ENCODE measurements around the gene ATRNL1.

The ATRNL1 gene

DNA sequence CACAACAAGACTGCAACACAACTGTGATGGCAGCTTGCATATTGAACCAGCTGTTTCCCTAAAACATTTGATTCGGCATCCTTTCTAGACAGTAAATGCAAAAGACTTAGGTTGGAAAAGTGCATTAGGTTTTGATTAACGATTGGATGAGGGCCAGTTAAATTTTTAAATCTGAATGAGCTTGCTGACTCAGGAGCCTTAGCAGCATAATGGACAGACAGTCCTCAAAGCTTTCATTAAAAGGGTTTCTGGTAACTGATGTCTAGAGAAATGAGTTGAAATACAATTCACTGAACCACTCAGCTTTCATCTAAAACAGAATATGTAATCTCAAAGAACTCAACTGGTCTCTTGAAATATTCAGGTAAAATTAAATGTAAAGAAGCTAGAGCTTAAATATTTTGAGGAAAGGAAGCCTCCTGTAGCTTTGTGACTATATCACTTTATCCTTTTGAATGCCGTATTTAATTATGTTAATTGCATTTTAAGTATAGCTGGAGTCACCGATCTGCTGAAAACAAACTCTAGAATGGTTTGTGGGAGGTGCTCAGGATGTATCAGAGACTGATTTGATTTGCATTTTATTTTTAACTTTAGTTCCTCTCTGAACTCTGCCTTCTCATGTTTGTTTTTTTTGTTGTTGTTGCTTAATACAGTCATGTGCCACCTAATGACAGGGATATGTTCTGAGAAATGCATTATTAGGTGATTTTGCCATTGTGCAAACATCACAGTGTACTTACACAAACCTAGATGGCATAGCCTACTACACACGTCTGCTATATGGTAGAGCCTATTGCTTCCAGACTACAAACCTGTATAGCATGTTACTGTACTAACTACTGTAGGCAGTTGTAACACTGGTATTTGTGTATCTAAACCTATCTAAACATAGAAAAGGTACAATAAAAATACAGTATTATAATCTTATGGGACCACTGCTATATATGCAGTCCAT, 29.2 kb upstream of the ATRNL1 start:
- TF ChIP-seq ELF4 (IDR thresholded peaks at IDR 0.05) (no peak), CTBP1 (IDR thresholded peaks at IDR 0.05; ENCODE audit: borderline replicate concordance) (no peak), FOXM1 (IDR thresholded peaks at IDR 0.05; ENCODE audit: borderline replicate concordance) (no peak)
- CTCF ChIA-PET = interaction anchor here (0.7 kb wide), 1 partner anchor 140 kb away, joined by 4 read pairs; no protein-coding TSS in a partner anchor
- no peak for DNase-seq (ENCODE audit: extremely low spot score)
- POLR2A ChIA-PET = no interaction called here

DNA sequence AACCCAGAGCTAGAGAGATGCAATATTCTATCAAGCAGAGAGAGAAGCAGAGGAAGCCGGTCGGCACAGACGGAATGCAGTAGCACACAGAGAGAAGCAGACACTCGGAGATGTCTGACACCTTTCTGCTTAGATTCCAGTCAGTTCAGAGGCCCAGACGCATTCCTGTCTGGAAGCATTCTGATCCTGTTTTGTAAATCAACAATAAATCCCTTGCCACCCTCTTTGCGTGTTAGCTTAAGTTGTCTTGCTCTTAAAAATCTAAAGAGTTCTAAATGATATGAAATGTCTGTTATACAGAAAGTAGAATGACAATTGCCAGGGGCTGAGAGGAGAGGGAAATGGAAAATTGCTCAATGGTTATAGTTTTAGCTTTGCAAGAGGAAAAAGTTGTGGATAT, 27.4 kb upstream of the ATRNL1 start:
- TF ChIP-seq CTBP1 (IDR thresholded peaks at IDR 0.05; ENCODE audit: borderline replicate concordance) (no peak), TARDBP (IDR thresholded peaks at IDR 0.05) (no peak), FOXA1 (IDR thresholded peaks at IDR 0.05) (no peak), SP1 (IDR thresholded peaks at IDR 0.05) (no peak), BHLHE40 (IDR thresholded peaks at IDR 0.05; ENCODE audit: borderline replicate concordance) (no peak), FOXM1 (IDR thresholded peaks at IDR 0.05; ENCODE audit: borderline replicate concordance) (no peak)
- CTCF ChIA-PET = no interaction called here
- DNase-seq (ENCODE audit: extremely low spot score) = no peak
- POLR2A ChIA-PET = no interaction called here

DNA sequence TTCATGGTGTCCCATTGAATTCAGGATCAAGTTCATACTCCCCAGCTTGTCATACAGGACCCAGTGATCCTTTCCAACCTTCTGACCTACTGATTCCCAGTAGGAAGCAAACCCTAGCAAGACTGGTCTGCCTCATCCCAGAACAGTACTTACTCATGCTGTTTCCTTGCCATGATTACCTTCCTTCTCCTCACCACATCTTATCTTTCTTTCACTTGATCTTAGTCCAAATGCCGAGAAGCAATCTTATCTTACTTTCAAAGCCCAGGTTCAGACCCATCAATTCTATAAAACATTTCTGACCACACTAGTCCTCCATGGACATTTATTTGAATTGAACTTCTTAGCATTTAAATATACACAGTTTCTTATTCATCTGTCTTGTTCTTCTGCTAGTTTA, 26.6 kb upstream of the ATRNL1 start:
- no peak for DNase-seq (ENCODE audit: extremely low spot score)
- POLR2A ChIA-PET = no interaction called here
- TF ChIP-seq LEF1 (IDR thresholded peaks at IDR 0.05; ENCODE audit: borderline replicate concordance) = no peak
- TF ChIP-seq L3MBTL2 (conservative IDR thresholded peaks at IDR 0.05) = no peak
- no peak for TF ChIP-seq NFRKB (IDR thresholded peaks at IDR 0.05)
- no peak for TF ChIP-seq CTBP1 (IDR thresholded peaks at IDR 0.05; ENCODE audit: borderline replicate concordance)
- no peak for TF ChIP-seq ZNF384 (IDR thresholded peaks at IDR 0.05)
- TF ChIP-seq ELF4 (IDR thresholded peaks at IDR 0.05) = no peak
- TF ChIP-seq ARNT (IDR thresholded peaks at IDR 0.05) = no peak
- no peak for TF ChIP-seq HDGF (IDR thresholded peaks at IDR 0.05; ENCODE audit: borderline replicate concordance)
- TF ChIP-seq BHLHE40 (IDR thresholded peaks at IDR 0.05; ENCODE audit: borderline replicate concordance) = no peak
- TF ChIP-seq, protein P1, sequence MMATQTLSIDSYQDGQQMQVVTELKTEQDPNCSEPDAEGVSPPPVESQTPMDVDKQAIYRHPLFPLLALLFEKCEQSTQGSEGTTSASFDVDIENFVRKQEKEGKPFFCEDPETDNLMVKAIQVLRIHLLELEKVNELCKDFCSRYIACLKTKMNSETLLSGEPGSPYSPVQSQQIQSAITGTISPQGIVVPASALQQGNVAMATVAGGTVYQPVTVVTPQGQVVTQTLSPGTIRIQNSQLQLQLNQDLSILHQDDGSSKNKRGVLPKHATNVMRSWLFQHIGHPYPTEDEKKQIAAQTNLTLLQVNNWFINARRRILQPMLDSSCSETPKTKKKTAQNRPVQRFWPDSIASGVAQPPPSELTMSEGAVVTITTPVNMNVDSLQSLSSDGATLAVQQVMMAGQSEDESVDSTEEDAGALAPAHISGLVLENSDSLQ (IDR thresholded peaks at IDR 0.05) = no peak
- no peak for TF ChIP-seq TARDBP (IDR thresholded peaks at IDR 0.05)
- no peak for TF ChIP-seq FOXK2 (IDR thresholded peaks at IDR 0.05)
- no peak for TF ChIP-seq SUZ12 (IDR thresholded peaks at IDR 0.05)
- no peak for TF ChIP-seq SP1 (IDR thresholded peaks at IDR 0.05)
- TF ChIP-seq FOXA1 (IDR thresholded peaks at IDR 0.05) = no peak
- CTCF ChIA-PET = no interaction called here

DNA sequence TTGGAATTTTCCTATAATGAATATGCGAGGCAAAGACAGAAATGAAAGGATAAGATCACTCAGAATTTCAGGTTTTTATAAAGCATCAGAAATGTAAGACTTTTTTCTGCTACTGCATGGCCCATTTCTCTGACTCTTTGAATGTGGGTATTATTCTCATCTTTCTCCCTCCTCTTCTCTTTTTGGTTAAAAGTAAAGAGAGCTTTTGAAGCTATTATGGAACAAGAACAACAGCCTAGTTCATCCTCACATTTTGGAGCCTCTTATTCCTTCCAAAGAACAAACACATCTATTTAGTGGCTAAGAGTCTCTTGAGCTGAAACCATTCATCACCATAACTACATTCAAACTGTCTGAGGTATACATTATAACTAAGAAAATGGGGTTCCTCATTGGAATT, 19.4 kb upstream of the ATRNL1 start:
- POLR2A ChIA-PET = no interaction called here

DNA sequence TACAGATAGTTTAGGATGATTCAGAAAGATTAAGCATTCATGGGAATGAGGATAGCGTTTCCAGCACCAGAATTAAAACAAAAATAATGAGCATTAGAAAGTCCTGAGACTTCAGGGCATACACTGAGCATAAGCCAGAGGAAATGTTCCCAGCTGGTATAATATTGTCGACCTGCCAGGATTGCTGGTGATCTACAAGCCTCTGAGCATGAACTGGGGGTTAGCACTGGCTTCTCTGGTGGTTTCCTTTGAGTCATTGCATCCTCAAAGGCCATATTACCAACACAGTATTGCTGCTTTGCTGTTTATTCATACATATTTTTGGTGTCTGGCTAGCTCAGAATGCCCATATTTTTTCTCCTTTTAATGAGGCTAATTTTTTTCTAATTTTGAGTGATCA, 10.7 kb upstream of the ATRNL1 start:
- ChIA-PET POLR2A (no interaction called here), CTCF (no interaction called here)
- TF ChIP-seq TARDBP (IDR thresholded peaks at IDR 0.05) (no peak), ZNF384 (IDR thresholded peaks at IDR 0.05) (no peak), FOXK2 (IDR thresholded peaks at IDR 0.05) (no peak), ELF4 (IDR thresholded peaks at IDR 0.05) (no peak), SP1 (IDR thresholded peaks at IDR 0.05) (no peak), BHLHE40 (IDR thresholded peaks at IDR 0.05; ENCODE audit: borderline replicate concordance) (no peak), ARNT (IDR thresholded peaks at IDR 0.05) (no peak), NFRKB (IDR thresholded peaks at IDR 0.05) (no peak), HDGF (IDR thresholded peaks at IDR 0.05; ENCODE audit: borderline replicate concordance) (no peak), CTBP1 (IDR thresholded peaks at IDR 0.05; ENCODE audit: borderline replicate concordance) (no peak), FOXM1 (IDR thresholded peaks at IDR 0.05; ENCODE audit: borderline replicate concordance) (no peak)
- no peak for DNase-seq (ENCODE audit: extremely low spot score)

More for the DNA sequence above, 19.4 kb upstream of the ATRNL1 start:
- TF ChIP-seq LEF1 (IDR thresholded peaks at IDR 0.05; ENCODE audit: borderline replicate concordance) (no peak), FOXM1 (IDR thresholded peaks at IDR 0.05; ENCODE audit: borderline replicate concordance) (no peak), HDGF (IDR thresholded peaks at IDR 0.05; ENCODE audit: borderline replicate concordance) (no peak), TARDBP (IDR thresholded peaks at IDR 0.05) (no peak), BHLHE40 (IDR thresholded peaks at IDR 0.05; ENCODE audit: borderline replicate concordance) (no peak), SP1 (IDR thresholded peaks at IDR 0.05) (no peak)
- no peak for DNase-seq (ENCODE audit: extremely low spot score)
- CTCF ChIA-PET = no interaction called here

DNA sequence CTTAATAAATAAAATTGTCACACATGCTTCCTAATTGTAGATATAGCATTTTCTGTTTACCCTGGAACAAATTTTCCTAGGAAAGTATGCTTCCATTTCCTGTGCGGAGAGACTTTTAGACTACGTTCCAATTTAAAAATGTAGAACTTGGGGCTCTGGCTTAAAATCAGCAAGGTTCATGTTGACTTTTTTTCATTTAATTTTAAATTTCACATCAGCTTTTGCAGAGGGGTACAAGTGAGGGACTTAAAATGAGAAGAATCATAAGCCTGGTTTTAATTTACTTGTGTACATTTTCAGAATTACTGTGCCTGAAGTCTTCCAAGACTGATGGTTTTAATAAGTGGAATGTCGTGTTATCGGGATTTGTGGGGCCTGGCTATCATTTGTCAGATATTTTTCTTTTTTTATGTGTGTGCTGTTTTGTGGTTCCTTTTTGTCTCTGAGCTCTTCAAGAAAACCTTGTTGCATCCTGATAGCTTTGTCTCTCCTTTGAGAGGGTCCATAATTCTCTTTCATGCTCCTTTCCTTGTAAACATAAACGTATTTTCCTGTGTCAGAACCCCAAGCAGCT, 8.8 kb upstream of the ATRNL1 start:
- CTCF ChIA-PET = no interaction called here
- no peak for DNase-seq (ENCODE audit: extremely low spot score)
- POLR2A ChIA-PET = no interaction called here
- TF ChIP-seq BHLHE40 (IDR thresholded peaks at IDR 0.05; ENCODE audit: borderline replicate concordance) (no peak), FOXK2 (IDR thresholded peaks at IDR 0.05) (no peak), LEF1 (IDR thresholded peaks at IDR 0.05; ENCODE audit: borderline replicate concordance) (no peak)
- TF ChIP-seq, protein P1 (IDR thresholded peaks at IDR 0.05) = no peak

DNA sequence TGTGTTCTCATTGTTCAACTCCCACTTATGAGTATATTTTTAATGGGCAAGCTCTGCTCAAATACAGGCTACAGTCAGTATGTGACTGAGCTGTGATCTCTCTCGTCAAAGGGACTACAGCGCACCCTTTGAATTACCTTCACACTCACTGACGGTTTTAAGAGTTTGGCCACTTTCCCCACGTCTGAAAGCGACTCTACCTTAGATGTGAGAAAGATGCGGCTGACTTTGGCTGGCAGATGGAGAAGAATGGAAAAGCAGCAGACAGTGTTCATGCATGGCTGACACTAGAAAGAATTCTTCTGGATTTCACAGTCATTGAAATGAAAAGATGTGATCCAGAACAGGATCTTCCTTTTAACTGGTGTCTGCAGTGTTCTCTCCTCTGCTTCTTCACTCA, 2.0 kb upstream of the ATRNL1 start:
- ChIA-PET POLR2A (no interaction called here), CTCF (no interaction called here)
- DNase-seq (ENCODE audit: extremely low spot score) = no peak
- TF ChIP-seq FOXM1 (IDR thresholded peaks at IDR 0.05; ENCODE audit: borderline replicate concordance) = no peak
